ENCODE results near the gene TGFBR3.
"Not testable (repeated sequence)": the region's sequence is repeated elsewhere in the genome, so short reads cannot be mapped to it uniquely, and the experiment has no call there.

The TGFBR3 gene

GRCh38 chr1:91676030-91676429 is 209.9 kb downstream of the TGFBR3 start:
- DNase-seq = no peak

GRCh38 chr1:91674107-91674506 is 211.8 kb downstream of the TGFBR3 start:
- no peak for DNase-seq

GRCh38 chr1:91673613-91674012 is 212.3 kb downstream of the TGFBR3 start:
- no peak for DNase-seq

GRCh38 chr1:91672601-91673161 is 213.3 kb downstream of the TGFBR3 start:
- DNase-seq = peak; percentile 47

GRCh38 chr1:91670781-91671180 is 215.2 kb downstream of the TGFBR3 start:
- DNase-seq = no peak

- DNase-seq = no peak
Observed at GRCh38 chr1:91669584-91670350, 216.2 kb downstream of the TGFBR3 start.

GRCh38 chr1:91666651-91667050 is 219.3 kb downstream of the TGFBR3 start:
- DNase-seq = not testable (repeated sequence)

- DNase-seq = no peak
Observed at GRCh38 chr1:91661121-91661520, 224.8 kb downstream of the TGFBR3 start.

GRCh38 chr1:91660708-91661107 is 225.2 kb downstream of the TGFBR3 start:
- DNase-seq = no peak

- no peak for DNase-seq
Observed at GRCh38 chr1:91655912-91656449, 230.0 kb downstream of the TGFBR3 start.

- no peak for DNase-seq
Observed at GRCh38 chr1:91653183-91653582, 232.8 kb downstream of the TGFBR3 start.

- no peak for DNase-seq
Observed at GRCh38 chr1:91651661-91652071, 234.3 kb downstream of the TGFBR3 start.

- DNase-seq = no peak
Observed at GRCh38 chr1:91651243-91651642, 234.7 kb downstream of the TGFBR3 start.

- no peak for DNase-seq
Observed at GRCh38 chr1:91650764-91651163, 235.2 kb downstream of the TGFBR3 start.

GRCh38 chr1:91647061-91647460 is 238.9 kb downstream of the TGFBR3 start:
- no peak for DNase-seq

GRCh38 chr1:91645031-91645430 is 240.9 kb downstream of the TGFBR3 start:
- DNase-seq = no peak

- no peak for DNase-seq
Observed at GRCh38 chr1:91643431-91643830, 242.5 kb downstream of the TGFBR3 start.

GRCh38 chr1:91640877-91641526 is 244.9 kb downstream of the TGFBR3 start:
- DNase-seq = no peak

- DNase-seq = no peak
Observed at GRCh38 chr1:91637539-91637994, 248.4 kb downstream of the TGFBR3 start.

- no peak for DNase-seq
Observed at GRCh38 chr1:91635763-91636162, 250.2 kb downstream of the TGFBR3 start.

GRCh38 chr1:91633438-91633837 is 252.5 kb downstream of the TGFBR3 start:
- DNase-seq = no peak

GRCh38 chr1:91631718-91632330 is 254.1 kb downstream of the TGFBR3 start:
- DNase-seq = no peak

- no peak for DNase-seq
Observed at GRCh38 chr1:91630803-91631202, 255.1 kb downstream of the TGFBR3 start.

Measured in stimulated activated CD4-positive, alpha-beta T cell treated with anti-CD3 and anti-CD28 coated beads, Interleukin-15, amount 100 ng/mL, for 24 hours (primary cell).